Esophagus squamous epithelium (tissue), 5 donors: ENCODE results near the gene PCDH9. TPM values are rescaled to one million over a fixed set of nuclear protein-coding genes. Genes with fewer than 3 reads are reported as not detected.

ENCODE experiments used
- DNase-seq: peaks from one replicate; lab custom pipeline; 2025; lab: John Stamatoyannopoulos, UW
- H3K27ac ChIP-seq, 4 donors: fragments of 200-600 bp; sonication (generic); one replicate each; pipeline ENCODE4 v1.5.1; 2016 to 2019; ENCODE audit warnings: mild to moderate bottlenecking in 1 of 4
- H3K27me3 ChIP-seq, 4 donors: fragments of 200-600 bp; sonication (generic); 1 replicate in 3 of 4; 2 replicates in 1 of 4; pipeline versions ENCODE4 v1.5.1 to v1.6.0; 2017 to 2021; ENCODE audit warnings: antibody characterized with exemption in 1 of 4
- H3K36me3 ChIP-seq, 3 donors: fragments of 200-600 bp; sonication (generic); one replicate each; pipeline ENCODE4 v1.5.1; 2016 to 2019
- H3K4me1 ChIP-seq, 3 donors: fragments of 200-600 bp; sonication (generic); one replicate each; pipeline ENCODE4 v1.5.1; 2017 to 2019
- H3K4me3 ChIP-seq, 4 donors: fragments of 200-600 bp; sonication (generic); 1 replicate in 3 of 4; 2 replicates in 1 of 4; pipeline ENCODE4 v1.5.1; 2016 to 2019; ENCODE audit warnings: mild to moderate bottlenecking in 2 of 4, moderate library complexity in 1 of 4
- H3K9me3 ChIP-seq, 3 donors: fragments of 200-600 bp; sonication (generic); one replicate each; pipeline ENCODE4 v1.5.1; 2016 to 2019
- CTCF ChIP-seq, 6 experiments: fragments of 450-650 bp in 4 of 6; fragments of 200-600 bp in 2 of 6; sonication (generic) in 2 of 6; IDR thresholded peaks; one replicate each; pipeline ENCODE4 v1.5.1; 2016 to 2019; ENCODE audit warnings: antibody characterized with exemption in 6 of 6, mild to moderate bottlenecking in 4 of 6, moderate library complexity in 4 of 6
- POLR2A ChIP-seq, 4 donors: fragments of 450-650 bp; IDR thresholded peaks; one replicate each; pipeline ENCODE4 v1.6.1; 2017; ENCODE audit warnings: antibody characterized with exemption in 4 of 4, mild to moderate bottlenecking in 4 of 4, moderate library complexity in 3 of 4
- WGBS, 2 donors: methylation state at CpG; one replicate each; pipeline ENCODE4 v1.1.5; 2018; 5-methylcytosine and 5-hydroxymethylcytosine counted together
- intact Hi-C: fragments of 100-400 bp; cut with DNase I; formaldehyde crosslinking; loops from one replicate; pipeline ENCODE4 v1.15.0; 2022
- total RNA-seq, 4 donors: library from RNA; depleted of rRNA; stranded (reverse); fragments of >200 nt; gene quantifications; one replicate each; pipeline ENCODE4 v1.1.0, GENCODE V29; 2016
- donor health status: DM: yes; HTN: yes; CAD: no.

PCDH9 gene
- total RNA-seq, 4 donors from 2014 or later: 0.04 to 1.9 (median 0.45) TPM

GRCh38 chr13:66430269-66430668 is 799.9 kb downstream of the PCDH9 start:
- Histone ChIP-seq H3K4me3 (no peak overlapping the region), H3K27ac (no peak overlapping the region), H3K9me3 (no peaks in the 10 kb centered on the region), H3K36me3 (no peaks in the 10 kb centered on the region), H3K4me1 (no peaks in the 10 kb centered on the region), H3K27me3 (no peaks in the 10 kb centered on the region)
- no peak for TF ChIP-seq CTCF (IDR thresholded peaks at IDR 0.05)
- no peak for TF ChIP-seq POLR2A (IDR thresholded peaks at IDR 0.05)
- DNase-seq: no peak
- intact Hi-C loops: no loop called here

- intact Hi-C loops: no loop called here
These were observed 801.0 kb downstream of the PCDH9 start for GRCh38 chr13:66429156-66429555.

GRCh38 chr13:66427458-66427861 is 802.7 kb downstream of the PCDH9 start:
- TF ChIP-seq CTCF (IDR thresholded peaks at IDR 0.05): no peak
- TF ChIP-seq POLR2A (IDR thresholded peaks at IDR 0.05): no peak
- intact Hi-C loops: no loop called here
- WGBS, 2 donors: 79 to 87% methylated on average over 2 of the region's 2 CpGs

More at GRCh38 chr13:66429156-66429555, 801.0 kb downstream of the PCDH9 start:
- TF ChIP-seq POLR2A (IDR thresholded peaks at IDR 0.05) (no peak), CTCF (IDR thresholded peaks at IDR 0.05) (no peak)
- H3K36me3 ChIP-seq: no peaks in the 10 kb centered on the region
- H3K27ac ChIP-seq: no peak overlapping the region
- H3K4me3 ChIP-seq: no peak overlapping the region
- DNase-seq: no peak
- no peaks in the 10 kb centered on the region for H3K9me3 ChIP-seq
- no peaks in the 10 kb centered on the region for H3K27me3 ChIP-seq
- no peaks in the 10 kb centered on the region for H3K4me1 ChIP-seq

GRCh38 chr13:66425741-66426140 is 804.4 kb downstream of the PCDH9 start:
- DNase-seq: no peak

More at GRCh38 chr13:66427458-66427861, 802.7 kb downstream of the PCDH9 start:
- Histone ChIP-seq H3K4me1 (no peaks in the 10 kb centered on the region), H3K27me3 (no peaks in the 10 kb centered on the region), H3K27ac (no peak overlapping the region), H3K4me3 (no peak overlapping the region), H3K36me3 (no peaks in the 10 kb centered on the region), H3K9me3 (no peaks in the 10 kb centered on the region)
- DNase-seq: no peak

GRCh38 chr13:66424422-66424821 is 805.7 kb downstream of the PCDH9 start:
- DNase-seq: no peak
- Histone ChIP-seq H3K27me3 (no peaks in the 10 kb centered on the region), H3K4me3 (no peak overlapping the region), H3K4me1 (no peaks in the 10 kb centered on the region), H3K36me3 (no peaks in the 10 kb centered on the region), H3K27ac (no peak overlapping the region), H3K9me3 (peaks cover 0 to 8% (median 0%) of the 10 kb centered on the region in 3 donors)
- whole genome bisulfite sequencing, 2 donors: 42 to 45% methylated on average over 2 of the region's 2 CpGs
- TF ChIP-seq CTCF (IDR thresholded peaks at IDR 0.05) (no peak), POLR2A (IDR thresholded peaks at IDR 0.05) (no peak)
- intact Hi-C loops: no loop called here

More at GRCh38 chr13:66425741-66426140, 804.4 kb downstream of the PCDH9 start:
- Histone ChIP-seq H3K27ac (no peak overlapping the region), H3K9me3 (no peaks in the 10 kb centered on the region), H3K4me3 (no peak overlapping the region), H3K27me3 (no peaks in the 10 kb centered on the region), H3K36me3 (no peaks in the 10 kb centered on the region), H3K4me1 (no peaks in the 10 kb centered on the region)
- WGBS, 2 donors: 62 to 66% methylated on average over 3 of the region's 3 CpGs
- intact Hi-C loops: no loop called here
- TF ChIP-seq CTCF (IDR thresholded peaks at IDR 0.05) (no peak), POLR2A (IDR thresholded peaks at IDR 0.05) (no peak)
